ENCODE results near the gene CHCHD6.

DNA sequence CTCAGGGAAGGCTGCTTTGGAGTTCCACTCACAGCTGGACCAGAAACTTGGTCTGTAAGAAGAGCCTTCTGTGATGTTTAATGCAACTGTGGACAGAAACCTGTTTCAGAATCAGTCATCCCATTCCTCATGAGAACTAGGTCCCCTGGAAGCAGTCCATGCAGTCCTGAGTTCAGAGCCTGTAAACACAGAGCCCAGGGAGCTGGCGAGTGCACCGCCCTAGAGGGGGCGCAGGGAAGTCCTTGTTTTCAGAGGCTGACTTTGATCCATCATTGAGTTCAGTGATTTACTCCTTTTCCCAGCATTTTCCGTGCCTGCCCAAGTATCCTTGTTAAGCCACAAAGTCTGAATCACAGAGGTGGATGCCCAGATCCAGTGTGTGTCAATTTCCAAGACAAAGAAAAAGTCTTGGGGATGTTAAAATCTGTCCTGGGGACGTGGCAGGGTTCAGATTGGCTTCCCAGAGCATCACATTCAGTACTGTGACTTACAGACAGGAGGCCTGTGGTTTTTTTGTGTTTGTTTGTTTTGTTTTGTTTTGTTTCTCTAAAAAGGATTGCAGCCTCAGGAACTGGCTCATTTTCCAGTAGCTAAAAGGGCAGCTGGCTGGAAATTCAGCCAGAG is 39.3 kb upstream of the CHCHD6 start:
- no peak for TF ChIP-seq EZH2phosphoT487 (IDR thresholded peaks at IDR 0.05; ENCODE audit: insufficient read depth, low read depth)
- no peak for TF ChIP-seq EZH2 (IDR thresholded peaks at IDR 0.05; ENCODE audit: insufficient read depth, poor library complexity, severe bottlenecking)
